Measurements from ENCODE around the gene UNC50. TPM values are rescaled to one million over a fixed set of nuclear protein-coding genes. Genes with fewer than 3 reads are reported as not detected.
"Not testable (repeated sequence)": the region's sequence is repeated elsewhere in the genome, so short reads cannot be mapped to it uniquely, and the experiment has no call there.

UNC50 gene
- total RNA-seq, 4 donors from 2014 or later = 23.9 to 46.8 (median 36.3) TPM

DNA sequence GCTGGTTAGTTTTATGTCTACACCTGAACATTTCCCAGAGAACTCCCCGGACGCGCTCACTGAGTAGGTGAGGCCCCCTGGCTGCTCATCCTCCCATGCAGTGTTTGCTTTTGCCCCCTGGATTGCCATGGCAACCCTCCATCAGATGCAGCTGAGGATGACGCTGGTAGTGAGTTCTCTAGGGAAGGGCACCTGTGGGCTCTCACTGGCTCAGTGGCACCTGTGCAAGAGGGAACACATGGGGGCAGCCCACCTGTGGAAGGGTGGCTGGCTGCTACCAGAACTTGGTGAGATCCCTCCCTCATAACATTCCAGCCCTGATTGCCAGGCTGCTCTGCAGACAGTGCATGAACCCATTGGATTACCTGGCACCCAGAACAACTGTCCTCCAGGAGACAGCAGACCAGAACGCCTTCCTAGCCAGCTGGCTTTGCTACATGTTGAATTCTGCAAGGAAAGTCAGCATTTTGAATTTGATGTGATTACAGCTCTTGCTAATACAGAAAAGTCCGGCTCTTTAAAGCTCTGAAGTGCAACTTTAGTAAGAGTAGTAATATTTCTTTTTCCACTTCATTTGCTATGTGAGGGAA lies 21.7 kb upstream of the UNC50 start:
- TF ChIP-seq POLR2AphosphoS5 (IDR thresholded peaks at IDR 0.05) (no peak), CTCF (IDR thresholded peaks at IDR 0.05) (no peak)
- peaks cover 0 to 14% (median 9%) of the 10 kb centered on the region in 4 donors for H3K4me1 ChIP-seq
- H3K9me3 ChIP-seq = no peaks in the 10 kb centered on the region
- no peaks in the 10 kb centered on the region for H3K36me3 ChIP-seq
- intact Hi-C loops (cut with DNase I; ENCODE audit: low total_unique reads) (no loop called here), in situ Hi-C loops (cut with MboI; ENCODE audit: low pct_ligation_motif_present in 1 of 4, low pct_unique_long_range_greater_than_20kb in 1 of 4, low sequenced_read_pairs in 3 of 4) (loop anchor here in 1 of 4 donors (25.0 kb wide), 1 partner anchor 174 kb away; no protein-coding TSS in a partner anchor)
- H3K27ac ChIP-seq = no peak overlapping the region
- 82 to 86% methylated on average over 1 to 6 of the region's 6 CpGs for WGBS, 2 donors (ENCODE audit: low coverage in 1 of 2)
- H3K27me3 ChIP-seq = no peaks in the 10 kb centered on the region
- no peak for DNase-seq
- no peak overlapping the region for H3K4me3 ChIP-seq

DNA sequence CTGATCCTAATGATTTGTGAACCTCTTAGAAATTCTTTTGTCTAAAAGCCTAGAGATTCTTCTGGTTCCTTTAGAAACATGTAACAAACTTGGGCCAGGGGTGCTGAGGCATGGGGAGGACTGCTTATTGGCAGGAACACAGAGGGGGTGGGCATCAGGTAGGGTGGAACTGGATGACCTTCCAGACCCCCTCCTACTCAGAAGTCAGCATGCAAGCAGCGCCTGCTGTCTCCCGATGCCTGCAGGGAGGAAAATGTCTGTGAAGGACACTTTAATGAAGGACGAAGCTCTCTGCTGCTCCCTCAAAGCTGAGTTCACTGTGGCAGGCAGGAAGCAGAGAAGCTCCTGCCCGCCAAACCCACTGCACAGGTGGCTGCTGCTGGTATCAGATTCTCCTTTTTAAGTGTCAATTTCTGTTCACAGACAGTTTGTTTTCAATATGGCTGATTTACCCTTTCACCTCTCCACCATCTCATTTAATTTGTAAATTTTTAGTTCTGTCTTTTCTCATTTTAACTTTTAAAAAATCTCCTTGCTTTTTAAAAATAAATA lies 19.4 kb upstream of the UNC50 start:
- DNase-seq = no peak
- Histone ChIP-seq H3K36me3 (no peaks in the 10 kb centered on the region), H3K27me3 (no peaks in the 10 kb centered on the region), H3K9me3 (no peaks in the 10 kb centered on the region), H3K4me1 (peaks cover 0 to 8% (median 6%) of the 10 kb centered on the region in 4 donors), H3K27ac (no peak overlapping the region), H3K4me3 (no peak overlapping the region)
- TF ChIP-seq POLR2AphosphoS5 (IDR thresholded peaks at IDR 0.05) = no peak
- no peak for TF ChIP-seq CTCF (IDR thresholded peaks at IDR 0.05)
- no peak for TF ChIP-seq EP300 (IDR thresholded peaks at IDR 0.05; ENCODE audit: low read depth)
- TF ChIP-seq POLR2A (IDR thresholded peaks at IDR 0.05) = no peak
- 83 to 92% methylated on average over 2 to 4 of the region's 4 CpGs for WGBS, 2 donors (ENCODE audit: low coverage in 1 of 2)
- intact Hi-C loops (cut with DNase I; ENCODE audit: low total_unique reads) (no loop called here), in situ Hi-C loops (cut with MboI; ENCODE audit: low pct_ligation_motif_present in 1 of 4, low pct_unique_long_range_greater_than_20kb in 1 of 4, low sequenced_read_pairs in 3 of 4) (loop anchor here in 1 of 4 donors (25.0 kb wide), 1 partner anchor 177 kb away; no protein-coding TSS in a partner anchor)

DNA sequence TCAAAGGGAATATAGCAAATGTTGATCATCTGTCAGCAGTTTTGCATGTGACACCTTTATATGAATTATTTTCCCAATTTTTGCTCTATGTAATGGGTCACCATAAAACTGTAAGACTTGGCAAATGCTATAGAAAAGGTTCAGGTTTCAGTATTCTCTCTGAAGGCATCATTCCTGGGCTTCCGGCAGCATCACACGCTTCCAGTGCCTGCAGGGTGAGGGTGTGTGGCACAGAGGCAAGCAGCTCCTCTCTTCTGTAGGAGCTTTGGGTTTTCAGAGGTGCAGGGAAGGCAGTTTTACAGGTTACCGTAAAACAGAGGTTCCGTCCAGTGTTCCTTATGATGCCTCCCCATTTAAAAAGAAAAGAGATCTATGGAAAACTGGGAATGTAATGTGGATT lies 18.9 kb upstream of the UNC50 start:
- no peak for DNase-seq
- peaks cover 0 to 3% (median 2%) of the 10 kb centered on the region in 4 donors for H3K4me1 ChIP-seq
- WGBS, 2 donors (ENCODE audit: low coverage in 1 of 2) = 96 to 97% methylated on average over 4 of the region's 4 CpGs
- intact Hi-C loops (cut with DNase I; ENCODE audit: low total_unique reads) (no loop called here), in situ Hi-C loops (cut with MboI; ENCODE audit: low pct_ligation_motif_present in 1 of 4, low pct_unique_long_range_greater_than_20kb in 1 of 4, low sequenced_read_pairs in 3 of 4) (loop anchor here in 1 of 4 donors (25.0 kb wide), 1 partner anchor 177 kb away; no protein-coding TSS in a partner anchor)
- no peaks in the 10 kb centered on the region for H3K9me3 ChIP-seq
- TF ChIP-seq CTCF (IDR thresholded peaks at IDR 0.05) (no peak), EP300 (IDR thresholded peaks at IDR 0.05; ENCODE audit: low read depth) (no peak)
- H3K27ac ChIP-seq = no peak overlapping the region
- no peak overlapping the region for H3K4me3 ChIP-seq
- no peaks in the 10 kb centered on the region for H3K27me3 ChIP-seq
- H3K36me3 ChIP-seq = no peaks in the 10 kb centered on the region

GRCh38 chr2:98592565-98592964 lies 15.8 kb upstream of the UNC50 start:
- intact Hi-C loops (cut with DNase I; ENCODE audit: low total_unique reads) (no loop called here), in situ Hi-C loops (cut with MboI; ENCODE audit: low pct_ligation_motif_present in 1 of 4, low pct_unique_long_range_greater_than_20kb in 1 of 4, low sequenced_read_pairs in 3 of 4) (loop anchor here in 2 of 4 donors (10.0 to 25.0 kb wide), 2 partner anchors 178 to 180 kb away; no protein-coding TSS in a partner anchor)
- no peaks in the 10 kb centered on the region for H3K4me1 ChIP-seq
- TF ChIP-seq POLR2AphosphoS5 (IDR thresholded peaks at IDR 0.05) (no peak), CTCF (IDR thresholded peaks at IDR 0.05) (no peak), POLR2A (IDR thresholded peaks at IDR 0.05) (no peak), EP300 (IDR thresholded peaks at IDR 0.05; ENCODE audit: low read depth) (no peak)
- no peaks in the 10 kb centered on the region for H3K9me3 ChIP-seq
- H3K36me3 ChIP-seq = peaks cover 0 to 7% (median 2%) of the 10 kb centered on the region in 4 donors
- no peak overlapping the region for H3K27ac ChIP-seq
- no peaks in the 10 kb centered on the region for H3K27me3 ChIP-seq
- no peak overlapping the region for H3K4me3 ChIP-seq
- 93 to 99% methylated on average over 5 to 8 of the region's 8 CpGs for WGBS, 2 donors (ENCODE audit: low coverage in 1 of 2)
- no peak for DNase-seq

GRCh38 chr2:98594665-98595064 lies 13.7 kb upstream of the UNC50 start:
- H3K27ac ChIP-seq; H3K4me3 ChIP-seq; DNase-seq; H3K9me3 ChIP-seq; H3K27me3 ChIP-seq; H3K4me1 ChIP-seq; intact Hi-C loops (cut with DNase I; ENCODE audit: low total_unique reads): not testable (repeated sequence)
- H3K36me3 ChIP-seq = peaks cover 0 to 24% (median 7%) of the 10 kb centered on the region in 4 donors
- in situ Hi-C loops (cut with MboI; ENCODE audit: low pct_ligation_motif_present in 1 of 4, low pct_unique_long_range_greater_than_20kb in 1 of 4, low sequenced_read_pairs in 3 of 4) = loop anchor here in 2 of 4 donors (10.0 to 25.0 kb wide), 2 partner anchors 180 to 182 kb away; no protein-coding TSS in a partner anchor
- 88 to 93% methylated on average over 2 to 4 of the region's 4 CpGs for WGBS, 2 donors (ENCODE audit: low coverage in 1 of 2)

Data from transverse colon (tissue), 4 donors.